ENCODE results near the gene TMEM270.
"Not testable (repeated sequence)": the region's sequence is repeated elsewhere in the genome, so short reads cannot be mapped to it uniquely, and the experiment has no call there.

The TMEM270 gene

GRCh38 chr7:73860859-73861258 is at the start of gene TMEM270:
Gene TMEM270 (plus strand): TSS chr7:73861159. CDS start chr7:73861195, 36 bp downstream.
- no peak within 1 kb of the TSS for H3K4me3 Mint-ChIP-seq
- no peak for ATAC-seq
- no peaks in the 10 kb centered on the region for H3K36me3 Mint-ChIP-seq
- DNase-seq (ENCODE audit: low spot score in 2 of 2): no peak
- H3K27ac Mint-ChIP-seq: no peak within 1 kb of the TSS
- H3K4me1 Mint-ChIP-seq: peaks cover under 1% of the 10 kb centered on the region
- no peaks in the 10 kb centered on the region for H3K9me3 Mint-ChIP-seq

DNA sequence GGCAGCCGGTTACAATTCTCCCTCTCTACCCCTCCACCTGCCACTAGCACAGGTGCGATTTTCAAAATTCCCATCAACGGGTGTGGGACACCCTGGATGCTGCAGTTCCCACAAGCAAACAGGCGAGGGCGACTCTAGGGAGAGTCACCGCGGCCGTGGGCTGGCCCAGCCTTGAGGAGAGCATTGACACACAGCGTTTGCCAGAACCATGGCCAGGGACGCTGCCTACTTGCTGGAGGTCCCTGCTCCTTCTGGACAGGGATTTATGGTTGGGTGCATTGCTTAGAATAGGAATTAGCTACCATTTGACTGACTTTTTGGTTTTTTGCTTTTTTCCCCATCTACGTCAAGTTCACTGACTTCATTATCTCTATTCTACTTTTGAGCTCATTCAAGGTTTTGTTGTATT is 49.2 kb upstream of the TMEM270 start:
- Mint-ChIP-seq H3K36me3 (no peaks in the 10 kb centered on the region), H3K9me3 (no peaks in the 10 kb centered on the region), H3K4me1 (no peaks in the 10 kb centered on the region), H3K4me3 (no peak overlapping the region), H3K27ac (no peak overlapping the region)
- ATAC-seq (peak; percentile 85), DNase-seq (ENCODE audit: low spot score in 2 of 2) (peak; percentile 51 to 60)

GRCh38 chr7:73812996-73813395 is 48.0 kb upstream of the TMEM270 start:
- Mint-ChIP-seq H3K4me1 (no peaks in the 10 kb centered on the region), H3K4me3 (no peak overlapping the region), H3K27ac (no peak overlapping the region), H3K36me3 (no peaks in the 10 kb centered on the region), H3K9me3 (no peaks in the 10 kb centered on the region)
- DNase-seq (ENCODE audit: low spot score in 2 of 2) (no peak), ATAC-seq (no peak)

- DNase-seq (ENCODE audit: low spot score in 2 of 2) (no peak), ATAC-seq (no peak)
- no peaks in the 10 kb centered on the region for H3K4me1 Mint-ChIP-seq
- no peak overlapping the region for H3K27ac Mint-ChIP-seq
- no peaks in the 10 kb centered on the region for H3K9me3 Mint-ChIP-seq
- H3K36me3 Mint-ChIP-seq: no peaks in the 10 kb centered on the region
- no peak overlapping the region for H3K4me3 Mint-ChIP-seq
Observed at GRCh38 chr7:73815436-73815835, 45.5 kb upstream of the TMEM270 start.

GRCh38 chr7:73817121-73817520 is 43.8 kb upstream of the TMEM270 start:
- no peaks in the 10 kb centered on the region for H3K4me1 Mint-ChIP-seq
- H3K27ac Mint-ChIP-seq: no peak overlapping the region
- DNase-seq (ENCODE audit: low spot score in 2 of 2) (no peak), ATAC-seq (no peak)
- H3K36me3 Mint-ChIP-seq: no peaks in the 10 kb centered on the region
- H3K4me3 Mint-ChIP-seq: no peak overlapping the region
- H3K9me3 Mint-ChIP-seq: no peaks in the 10 kb centered on the region

GRCh38 chr7:73820013-73820412 is 40.9 kb upstream of the TMEM270 start:
- Mint-ChIP-seq H3K27ac (no peak overlapping the region), H3K4me1 (no peaks in the 10 kb centered on the region), H3K36me3 (no peaks in the 10 kb centered on the region), H3K9me3 (no peaks in the 10 kb centered on the region), H3K4me3 (no peak overlapping the region)
- DNase-seq (ENCODE audit: low spot score in 2 of 2) (no peak), ATAC-seq (no peak)

DNA sequence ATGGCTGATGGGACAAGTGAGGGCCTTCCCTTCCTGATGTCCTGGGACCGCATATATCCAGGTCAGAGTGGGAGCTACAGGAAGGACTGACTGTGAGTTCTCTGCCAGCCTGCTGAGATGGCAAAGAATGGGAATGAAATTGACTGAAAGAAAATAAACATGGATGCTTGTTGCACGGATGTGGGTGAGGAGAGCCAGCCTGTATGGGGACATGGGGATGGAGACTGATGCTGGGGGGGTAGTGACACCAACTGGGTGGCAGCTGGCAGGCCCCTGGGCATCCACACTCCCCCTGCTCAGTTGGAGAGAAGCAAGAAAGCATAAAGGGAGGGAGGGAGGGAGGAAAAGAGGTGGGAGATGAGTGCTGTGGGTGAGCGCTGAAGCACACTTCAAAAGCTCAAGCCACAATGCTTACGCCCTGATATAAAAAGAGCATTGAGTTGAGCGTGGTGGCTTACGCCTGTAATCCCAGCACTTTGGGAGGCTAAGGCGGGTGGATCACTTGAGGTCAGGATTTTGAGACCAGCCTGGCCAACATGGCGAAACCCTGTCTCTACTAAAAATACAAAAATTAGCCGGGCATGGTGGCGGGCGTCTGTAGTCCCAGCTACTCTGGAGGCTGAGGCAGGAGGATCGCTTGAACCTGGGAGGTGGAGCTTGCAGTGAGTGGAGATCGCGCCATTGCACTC is 39.2 kb upstream of the TMEM270 start:
- H3K36me3 Mint-ChIP-seq; H3K27ac Mint-ChIP-seq; H3K4me3 Mint-ChIP-seq; ATAC-seq; DNase-seq (ENCODE audit: low spot score in 2 of 2); H3K9me3 Mint-ChIP-seq; H3K4me1 Mint-ChIP-seq: not testable (repeated sequence)

DNA sequence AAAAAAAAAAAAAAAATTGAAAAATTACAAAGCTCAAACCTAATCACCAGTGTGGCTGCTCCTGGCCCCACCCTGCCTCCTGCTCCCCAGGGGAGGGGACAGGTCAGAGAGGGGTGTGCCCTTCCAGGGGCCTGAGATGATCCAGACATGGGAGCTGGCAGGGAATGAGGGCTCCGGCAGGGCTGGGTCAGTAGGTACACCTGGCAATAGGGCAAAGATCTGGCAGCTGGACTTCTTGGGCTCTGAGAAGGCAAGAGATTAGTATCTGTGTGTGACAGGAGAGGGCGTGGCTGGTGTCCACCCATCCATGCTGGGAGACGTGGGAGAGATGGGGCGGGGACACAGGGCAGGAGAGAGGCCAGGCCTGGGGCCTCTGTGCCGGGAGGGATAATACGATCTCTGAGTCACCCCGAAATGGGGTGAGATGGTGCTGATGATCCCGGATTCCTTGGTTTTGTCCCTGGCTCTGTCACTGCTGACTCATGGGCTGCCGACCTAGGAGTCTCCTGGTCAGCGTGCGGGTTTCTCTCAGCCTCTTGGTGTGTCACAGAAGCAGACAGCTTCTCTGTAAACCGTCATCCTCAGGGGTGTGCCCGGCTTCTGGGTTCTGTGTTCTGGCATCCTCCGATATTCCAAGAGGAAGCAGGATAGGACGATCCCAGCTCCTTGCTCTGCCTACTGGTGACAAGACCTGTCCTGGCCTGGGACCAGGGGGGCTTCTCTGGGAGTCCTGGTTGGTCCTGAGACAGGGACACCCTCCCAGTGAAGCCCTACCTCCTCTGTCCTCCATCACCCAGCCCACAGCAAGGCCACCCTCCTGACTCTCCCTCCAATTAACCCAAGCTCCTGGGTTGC is 38.4 kb upstream of the TMEM270 start:
- Mint-ChIP-seq H3K27ac (no peak overlapping the region), H3K4me3 (no peak overlapping the region), H3K36me3 (no peaks in the 10 kb centered on the region), H3K9me3 (no peaks in the 10 kb centered on the region), H3K4me1 (peaks cover 11% of the 10 kb centered on the region)
- DNase-seq (ENCODE audit: low spot score in 2 of 2) (no peak), ATAC-seq (no peak)

DNA sequence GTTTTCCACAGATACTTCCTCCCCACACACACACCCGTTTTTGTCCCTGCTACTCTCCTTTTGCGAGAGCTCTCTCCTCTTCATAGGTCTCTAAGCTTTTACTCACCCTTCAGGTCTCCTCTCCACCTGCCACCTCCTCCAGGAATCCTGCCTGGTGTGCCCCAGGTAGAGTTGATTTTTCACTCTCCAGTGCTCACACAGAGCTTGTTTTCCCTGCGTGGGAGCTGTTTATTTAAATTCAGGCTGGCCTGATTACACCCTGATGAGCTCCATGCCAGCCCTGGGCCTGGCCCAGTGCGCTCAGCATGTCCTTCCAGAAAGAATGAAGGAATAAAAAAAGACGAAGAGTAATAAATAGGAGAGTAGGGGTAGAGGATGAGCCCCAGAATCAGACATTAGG is 37.7 kb upstream of the TMEM270 start:
- Mint-ChIP-seq H3K9me3 (no peaks in the 10 kb centered on the region), H3K4me3 (no peak overlapping the region), H3K4me1 (peaks cover 18% of the 10 kb centered on the region), H3K36me3 (no peaks in the 10 kb centered on the region), H3K27ac (no peak overlapping the region)
- ATAC-seq (no peak), DNase-seq (ENCODE audit: low spot score in 2 of 2) (no peak)

DNA sequence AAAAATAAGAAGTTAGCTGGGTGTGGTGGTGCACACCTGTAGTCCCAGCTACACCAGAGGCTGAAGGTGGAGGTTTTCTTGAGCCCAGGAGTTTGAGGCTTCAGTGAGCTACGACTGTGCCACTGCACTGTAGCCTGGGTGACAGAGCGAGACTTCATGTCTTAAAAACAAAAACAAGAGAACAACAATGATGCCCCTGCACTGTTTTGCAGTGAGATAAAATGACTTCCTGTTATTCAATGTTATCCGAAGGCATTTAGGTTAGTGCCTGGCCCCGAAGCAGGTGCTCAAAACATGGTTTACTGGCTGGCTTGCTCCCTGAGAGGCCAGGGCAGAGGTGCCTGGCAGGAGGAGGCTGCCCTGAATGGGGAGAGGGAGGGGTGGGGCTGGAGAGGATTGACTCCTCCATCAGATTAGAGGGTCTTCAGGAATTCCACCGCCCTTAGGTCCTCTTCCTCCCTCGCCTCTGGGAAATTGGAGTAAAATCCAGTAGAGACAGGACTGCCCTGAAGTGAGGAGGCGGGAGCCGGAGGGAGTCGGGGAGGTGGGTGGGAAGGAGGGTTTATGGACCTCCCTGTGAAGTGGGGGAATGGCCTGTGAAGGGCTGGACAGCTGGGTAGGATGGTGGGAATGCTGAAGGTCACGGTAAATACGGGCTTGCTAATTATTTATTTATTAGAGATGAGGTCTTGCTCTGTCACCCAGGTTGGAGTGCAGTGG is 36.9 kb upstream of the TMEM270 start:
- no peaks in the 10 kb centered on the region for H3K9me3 Mint-ChIP-seq
- no peak overlapping the region for H3K4me3 Mint-ChIP-seq
- no peak for DNase-seq (ENCODE audit: low spot score in 2 of 2)
- peaks cover 26% of the 10 kb centered on the region for H3K4me1 Mint-ChIP-seq
- no peak overlapping the region for H3K27ac Mint-ChIP-seq
- no peaks in the 10 kb centered on the region for H3K36me3 Mint-ChIP-seq
- ATAC-seq: no peak

- peaks cover 27% of the 10 kb centered on the region for H3K4me1 Mint-ChIP-seq
- no peak overlapping the region for H3K4me3 Mint-ChIP-seq
- DNase-seq (ENCODE audit: low spot score in 2 of 2) (no peak), ATAC-seq (no peak)
- H3K27ac Mint-ChIP-seq: no peak overlapping the region
- no peaks in the 10 kb centered on the region for H3K36me3 Mint-ChIP-seq
- no peaks in the 10 kb centered on the region for H3K9me3 Mint-ChIP-seq
Observed at GRCh38 chr7:73824986-73825385, 36.0 kb upstream of the TMEM270 start.

GRCh38 chr7:73827567-73828106 is 33.3 kb upstream of the TMEM270 start:
- Mint-ChIP-seq H3K4me1 (peaks cover 27% of the 10 kb centered on the region), H3K36me3 (no peaks in the 10 kb centered on the region), H3K27ac (peak overlapping the region; percentile 46), H3K9me3 (no peaks in the 10 kb centered on the region), H3K4me3 (no peak overlapping the region)
- DNase-seq (ENCODE audit: low spot score in 2 of 2) (no peak), ATAC-seq (no peak)

GRCh38 chr7:73828107-73828803 is 32.7 kb upstream of the TMEM270 start:
- no peaks in the 10 kb centered on the region for H3K36me3 Mint-ChIP-seq
- ATAC-seq: peak; percentile 75
- no peak overlapping the region for H3K4me3 Mint-ChIP-seq
- DNase-seq (ENCODE audit: low spot score in 2 of 2): no peak
- no peaks in the 10 kb centered on the region for H3K9me3 Mint-ChIP-seq
- peak overlapping the region; percentile 75 for H3K27ac Mint-ChIP-seq
- peaks cover 27% of the 10 kb centered on the region for H3K4me1 Mint-ChIP-seq

- Mint-ChIP-seq H3K4me3 (no peak overlapping the region), H3K4me1 (peaks cover 27% of the 10 kb centered on the region), H3K36me3 (no peaks in the 10 kb centered on the region), H3K9me3 (no peaks in the 10 kb centered on the region), H3K27ac (peak overlapping the region; percentile 75)
- DNase-seq (ENCODE audit: low spot score in 2 of 2) (no peak), ATAC-seq (no peak)
Observed at GRCh38 chr7:73828972-73829371, 32.0 kb upstream of the TMEM270 start.

GRCh38 chr7:73829505-73829904 is 31.5 kb upstream of the TMEM270 start:
- H3K27ac Mint-ChIP-seq: no peak overlapping the region
- no peaks in the 10 kb centered on the region for H3K9me3 Mint-ChIP-seq
- ATAC-seq (no peak), DNase-seq (ENCODE audit: low spot score in 2 of 2) (no peak)
- no peaks in the 10 kb centered on the region for H3K36me3 Mint-ChIP-seq
- peaks cover 27% of the 10 kb centered on the region for H3K4me1 Mint-ChIP-seq
- no peak overlapping the region for H3K4me3 Mint-ChIP-seq
